Activated CD8-positive, alpha-beta T cell treated with anti-CD3 and anti-CD28 coated beads for 36 hours (primary cell): ENCODE measurements around the gene IL21. TPM values are rescaled to one million over a fixed set of nuclear protein-coding genes. Genes with fewer than 3 reads are reported as not detected.

Experiments used
- ATAC-seq: fragments of 200-7000 bp; cut with Tn5 transposase; one replicate; pipeline ENCODE4 v1.10.0; 2021; ENCODE audit warnings: mild to moderate bottlenecking, moderate library complexity
- CTCF ChIA-PET: fragments of 350-600 bp; sonication (Branson Sonifier 250); formaldehyde crosslinking; loops from one replicate; lab custom pipeline; 2021; ENCODE audit warnings: antibody characterized with exemption; lab: Charles Lee
- POLR2A ChIA-PET: fragments of 350-600 bp; sonication (Branson Sonifier 250); formaldehyde crosslinking; loops from one replicate; lab custom pipeline; 2021; ENCODE audit warnings: antibody characterized with exemption; lab: Charles Lee
- DNase-seq: peaks from one replicate; pipeline ENCODE4 v3.0.0-alpha.2; 2020
- H3K27ac Mint-ChIP-seq: one replicate; pipeline ENCODE4 v1.8.0; 2021; ENCODE audit warnings: mild to moderate bottlenecking, mixed read lengths
- H3K27me3 Mint-ChIP-seq: one replicate; pipeline ENCODE4 v1.8.0; 2021; ENCODE audit warnings: mixed read lengths
- H3K36me3 Mint-ChIP-seq: one replicate; pipeline ENCODE4 v1.8.0; 2021; ENCODE audit warnings: low read depth, mixed read lengths
- H3K4me1 Mint-ChIP-seq: one replicate; pipeline ENCODE4 v1.8.0; 2021; ENCODE audit warnings: low read depth, mixed read lengths
- H3K4me3 Mint-ChIP-seq: one replicate; pipeline ENCODE4 v1.8.0; 2021; ENCODE audit warnings: mild to moderate bottlenecking, moderate library complexity, mixed read lengths
- H3K9me3 Mint-ChIP-seq: one replicate; pipeline ENCODE4 v1.8.0; 2021; ENCODE audit warnings: mixed read lengths
- intact Hi-C: fragments of 100-400 bp; cut with micrococcal nuclease; formaldehyde crosslinking; loops from one replicate; pipeline ENCODE4 v1.10.0; 2022
- total RNA-seq, 2 experiments: library from RNA; stranded (reverse); gene quantifications; one replicate each; pipeline ENCODE4 v1.2.3, GENCODE V29; 2021
- TF ChIP-seq, protein P1 (sequence below): fragments of 200-600 bp; IDR thresholded peaks from one replicate; pipeline ENCODE4 v1.8.0; 2022; ENCODE audit warnings: antibody characterized with exemption, mild to moderate bottlenecking

Gene IL21
- total RNA-seq, 2 experiments from 2014 or later = 0.09 to 0.52 TPM

DNA sequence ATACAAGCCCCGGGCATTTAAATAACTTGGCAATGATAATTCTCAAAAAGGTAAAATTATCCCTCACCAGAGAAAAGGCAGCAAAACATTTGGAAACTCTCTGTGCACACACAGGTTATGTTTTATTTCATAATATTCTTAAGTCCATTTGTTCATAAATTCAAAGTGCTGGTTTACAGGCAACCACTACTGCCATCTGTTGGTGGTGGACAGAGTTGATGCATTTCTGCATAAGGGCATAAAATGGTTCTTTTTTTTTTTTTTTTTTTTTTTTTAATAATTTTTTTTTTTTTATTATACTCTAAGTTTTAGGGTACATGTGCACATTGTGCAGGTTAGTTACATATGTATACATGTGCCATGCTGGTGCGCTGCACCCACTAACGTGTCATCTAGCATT, 31.5 kb upstream of the IL21 start:
- Mint-ChIP-seq H3K4me3 (no peak overlapping the region), H3K9me3 (peaks cover 7% of the 10 kb centered on the region), H3K27me3 (no peaks in the 10 kb centered on the region), H3K4me1 (peaks cover 2% of the 10 kb centered on the region), H3K36me3 (peaks cover 2% of the 10 kb centered on the region), H3K27ac (no peak overlapping the region)
- ChIA-PET CTCF (interaction anchor here (1.9 kb wide), 1 partner anchor 20 kb away, joined by 4 read pairs; no protein-coding TSS in a partner anchor), POLR2A (no interaction called here)
- peak; percentile 67 for ATAC-seq
- intact Hi-C loops = no loop called here
- peak; percentile 77 for DNase-seq
- TF ChIP-seq, protein P1, sequence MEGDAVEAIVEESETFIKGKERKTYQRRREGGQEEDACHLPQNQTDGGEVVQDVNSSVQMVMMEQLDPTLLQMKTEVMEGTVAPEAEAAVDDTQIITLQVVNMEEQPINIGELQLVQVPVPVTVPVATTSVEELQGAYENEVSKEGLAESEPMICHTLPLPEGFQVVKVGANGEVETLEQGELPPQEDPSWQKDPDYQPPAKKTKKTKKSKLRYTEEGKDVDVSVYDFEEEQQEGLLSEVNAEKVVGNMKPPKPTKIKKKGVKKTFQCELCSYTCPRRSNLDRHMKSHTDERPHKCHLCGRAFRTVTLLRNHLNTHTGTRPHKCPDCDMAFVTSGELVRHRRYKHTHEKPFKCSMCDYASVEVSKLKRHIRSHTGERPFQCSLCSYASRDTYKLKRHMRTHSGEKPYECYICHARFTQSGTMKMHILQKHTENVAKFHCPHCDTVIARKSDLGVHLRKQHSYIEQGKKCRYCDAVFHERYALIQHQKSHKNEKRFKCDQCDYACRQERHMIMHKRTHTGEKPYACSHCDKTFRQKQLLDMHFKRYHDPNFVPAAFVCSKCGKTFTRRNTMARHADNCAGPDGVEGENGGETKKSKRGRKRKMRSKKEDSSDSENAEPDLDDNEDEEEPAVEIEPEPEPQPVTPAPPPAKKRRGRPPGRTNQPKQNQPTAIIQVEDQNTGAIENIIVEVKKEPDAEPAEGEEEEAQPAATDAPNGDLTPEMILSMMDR = peak; percentile 63

DNA sequence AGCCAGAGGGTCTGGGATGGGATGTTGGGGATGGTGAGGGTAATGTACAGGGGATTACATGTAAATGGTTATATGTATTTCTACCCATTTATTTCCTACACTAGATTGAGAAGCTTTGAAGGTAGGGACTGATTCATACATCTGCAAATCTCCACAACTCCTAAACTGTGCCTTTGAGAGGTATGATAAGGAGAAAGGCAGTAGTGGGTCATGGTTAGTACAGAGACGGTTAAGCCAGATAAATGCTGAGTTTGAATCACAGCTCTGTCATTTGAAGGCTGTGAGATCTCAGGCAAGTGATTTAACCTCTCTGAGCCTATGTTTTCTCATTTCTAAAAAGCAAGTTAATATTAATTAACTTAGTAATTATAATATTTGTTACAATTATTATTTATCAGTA, 29.3 kb upstream of the IL21 start:
- CTCF ChIA-PET = interaction anchor here (1.3 to 1.6 kb wide), 3 partner anchors 10 to 54 kb away, joined by 3 to 5 read pairs (median 3); no protein-coding TSS in a partner anchor
- no peak overlapping the region for H3K27ac Mint-ChIP-seq
- POLR2A ChIA-PET = no interaction called here
- H3K9me3 Mint-ChIP-seq = no peaks in the 10 kb centered on the region
- H3K27me3 Mint-ChIP-seq = no peaks in the 10 kb centered on the region
- H3K4me1 Mint-ChIP-seq = no peaks in the 10 kb centered on the region
- no peak for DNase-seq
- intact Hi-C loops = no loop called here
- H3K36me3 Mint-ChIP-seq = no peaks in the 10 kb centered on the region
- TF ChIP-seq, protein P1 = no peak
- no peak overlapping the region for H3K4me3 Mint-ChIP-seq
- ATAC-seq = no peak

DNA sequence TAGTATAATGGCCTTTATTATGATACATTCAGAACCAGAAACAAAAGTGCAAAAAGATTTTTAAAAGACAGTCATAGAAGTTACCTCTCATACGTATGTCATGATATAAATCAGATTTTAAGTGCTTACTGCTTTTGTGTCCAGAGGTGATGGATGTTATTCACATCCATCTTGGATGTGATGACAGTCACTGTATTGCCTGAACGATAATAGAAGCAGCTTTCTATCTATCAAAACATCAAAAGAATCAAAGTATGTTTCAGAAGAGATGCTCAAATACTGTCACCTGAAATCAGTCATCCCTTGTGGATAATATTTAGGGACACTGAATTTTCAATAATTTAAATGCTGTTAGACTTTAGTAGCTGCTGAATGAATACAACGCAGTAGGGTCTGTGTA, 26.8 kb upstream of the IL21 start:
- Mint-ChIP-seq H3K9me3 (no peaks in the 10 kb centered on the region), H3K4me3 (no peak overlapping the region), H3K27ac (no peak overlapping the region), H3K27me3 (peaks cover 4% of the 10 kb centered on the region), H3K36me3 (no peaks in the 10 kb centered on the region), H3K4me1 (no peaks in the 10 kb centered on the region)
- POLR2A ChIA-PET = no interaction called here
- no peak for DNase-seq
- intact Hi-C loops = no loop called here
- ATAC-seq = no peak
- TF ChIP-seq, protein P1 = no peak
- CTCF ChIA-PET = no interaction called here

DNA sequence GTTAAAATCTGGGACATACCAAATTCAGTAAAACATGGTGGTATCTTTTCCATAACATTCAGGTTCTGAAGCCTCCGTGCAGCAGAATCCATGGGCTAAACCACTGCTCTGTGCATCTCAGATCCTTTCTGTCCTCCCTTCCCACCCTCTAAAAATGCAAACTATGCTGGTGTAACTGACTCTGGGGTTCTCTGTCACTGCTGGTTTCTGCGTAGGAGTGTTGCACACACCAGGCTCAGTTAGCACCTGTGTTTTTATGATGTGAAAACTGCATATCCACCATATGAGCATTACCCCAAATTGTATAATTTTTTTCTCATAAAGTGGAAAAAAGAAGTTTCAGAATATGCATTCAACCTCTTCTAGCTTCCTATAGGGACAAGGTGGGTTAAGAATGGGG, 22.4 kb upstream of the IL21 start:
- no peak for ATAC-seq
- no peak overlapping the region for H3K27ac Mint-ChIP-seq
- ChIA-PET CTCF (no interaction called here), POLR2A (no interaction called here)
- H3K27me3 Mint-ChIP-seq = peaks cover 4% of the 10 kb centered on the region
- no peaks in the 10 kb centered on the region for H3K36me3 Mint-ChIP-seq
- no peaks in the 10 kb centered on the region for H3K9me3 Mint-ChIP-seq
- no peak overlapping the region for H3K4me3 Mint-ChIP-seq
- intact Hi-C loops = no loop called here
- no peak for DNase-seq
- TF ChIP-seq, protein P1 = no peak
- H3K4me1 Mint-ChIP-seq = no peaks in the 10 kb centered on the region

DNA sequence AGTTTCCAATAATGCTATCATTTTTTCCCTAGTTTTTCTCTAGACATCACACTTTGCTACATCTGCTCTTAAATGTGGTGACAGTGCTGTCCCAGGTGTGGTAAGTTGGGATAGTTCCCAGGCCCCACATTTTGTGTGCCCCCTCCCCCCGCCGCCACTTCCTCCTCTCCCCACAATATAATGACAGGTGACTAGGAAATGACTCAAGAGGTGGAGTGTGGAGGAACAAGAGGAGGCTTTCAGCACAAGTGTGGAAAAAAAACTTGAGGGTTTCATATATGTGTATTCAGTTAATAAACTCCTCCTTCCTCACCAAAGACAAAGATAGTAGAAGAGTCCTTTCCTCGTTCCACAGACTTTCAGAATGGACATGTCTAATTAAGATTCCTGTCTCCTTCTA, 18.3 kb upstream of the IL21 start:
- H3K4me1 Mint-ChIP-seq = peaks cover 5% of the 10 kb centered on the region
- no peak overlapping the region for H3K27ac Mint-ChIP-seq
- H3K9me3 Mint-ChIP-seq = no peaks in the 10 kb centered on the region
- TF ChIP-seq, protein P1 = no peak
- no peak overlapping the region for H3K4me3 Mint-ChIP-seq
- ChIA-PET POLR2A (interaction anchor here (1.0 to 1.4 kb wide), 2 partner anchors 18 to 93 kb away, joined by 3 read pairs; no protein-coding TSS in a partner anchor), CTCF (interaction anchor here (1.1 to 1.5 kb wide), 2 partner anchors 61 to 78 kb away, joined by 3 to 4 read pairs; no protein-coding TSS in a partner anchor)
- H3K27me3 Mint-ChIP-seq = peaks cover 9% of the 10 kb centered on the region
- intact Hi-C loops = no loop called here
- DNase-seq (peak; percentile 21), ATAC-seq (peak; percentile 47)
- no peaks in the 10 kb centered on the region for H3K36me3 Mint-ChIP-seq
